Trophoblast cell (in vitro differentiated cells and primary cell): ENCODE results near the gene UBAC2.
A peak's percentile ranks its signal among the peaks of the same experiment; 100 is the strongest.

Experiments
- DNase-seq, 2 donors: peaks; one replicate each; pipeline ENCODE4 v3.0.0-alpha.2; 2016
- H2AFZ ChIP-seq: 2 replicates; pipeline ENCODE4 v1.6.1; 2013; ENCODE audit warnings: low read length, moderate library complexity, mild to moderate bottlenecking; ENCODE audit not compliant: insufficient read depth, poor library complexity
- H2AK5ac ChIP-seq: 2 replicates; pipeline ENCODE4 v1.6.1; 2013; ENCODE audit warnings: mild to moderate bottlenecking, low read length
- H2BK120ac ChIP-seq: 2 replicates; pipeline ENCODE4 v1.6.1; 2013; ENCODE audit warnings: low read length, mild to moderate bottlenecking, moderate library complexity; ENCODE audit not compliant: insufficient read depth, poor library complexity
- H2BK12ac ChIP-seq: 2 replicates; pipeline ENCODE4 v1.6.1; 2013; ENCODE audit warnings: mild to moderate bottlenecking, low read length, moderate library complexity
- H2BK5ac ChIP-seq: 2 replicates; pipeline ENCODE4 v1.6.1; 2013; ENCODE audit warnings: low read length, low read depth, moderate library complexity, mild to moderate bottlenecking; ENCODE audit not compliant: poor library complexity
- H3K14ac ChIP-seq: 2 replicates; pipeline ENCODE4 v1.6.1; 2013; ENCODE audit warnings: mild to moderate bottlenecking, low read length
- H3K18ac ChIP-seq: 2 replicates; pipeline ENCODE4 v1.6.1; 2013; ENCODE audit warnings: mild to moderate bottlenecking, low read length
- H3K23ac ChIP-seq: 2 replicates; pipeline ENCODE4 v1.6.1; 2013; ENCODE audit warnings: low read length
- H3K27ac ChIP-seq: 2 replicates; pipeline ENCODE4 v1.5.1; 2013; ENCODE audit warnings: low read depth, mild to moderate bottlenecking, inconsistent platforms, low read length, moderate library complexity
- H3K27me3 ChIP-seq: 2 replicates; pipeline ENCODE4 v1.6.1; 2013; ENCODE audit warnings: inconsistent platforms, mild to moderate bottlenecking, low read length, moderate library complexity; ENCODE audit not compliant: insufficient read depth
- H3K36me3 ChIP-seq, 2 experiments: 1 replicate in 1 of 2; 2 replicates in 1 of 2; pipeline ENCODE4 v1.6.1; 2013; ENCODE audit warnings: low read length in 2 of 2, mild to moderate bottlenecking in 2 of 2, moderate library complexity in 1 of 2; ENCODE audit not compliant: insufficient read depth in 2 of 2, control insufficient read depth in 1 of 2
- H3K4ac ChIP-seq: 2 replicates; pipeline ENCODE4 v1.6.1; 2013; ENCODE audit warnings: low read depth, mild to moderate bottlenecking, low read length, moderate library complexity
- H3K4me1 ChIP-seq, 2 experiments: 1 replicate in 1 of 2; 2 replicates in 1 of 2; pipeline ENCODE4 v1.6.1; 2013; ENCODE audit warnings: low read length in 2 of 2, mild to moderate bottlenecking in 2 of 2, moderate library complexity in 1 of 2; ENCODE audit not compliant: insufficient read depth in 2 of 2, control insufficient read depth in 1 of 2
- H3K4me2 ChIP-seq: 2 replicates; pipeline ENCODE4 v1.6.1; 2013; ENCODE audit warnings: inconsistent platforms, mild to moderate bottlenecking, low read length, moderate library complexity
- H3K4me3 ChIP-seq: 2 replicates; pipeline ENCODE4 v1.5.1; 2013; ENCODE audit warnings: mild to moderate bottlenecking, low read depth, low read length, inconsistent platforms
- H3K79me1 ChIP-seq: one replicate; pipeline ENCODE4 v1.6.1; 2013; ENCODE audit warnings: low read length
- H3K79me2 ChIP-seq: 2 replicates; pipeline ENCODE4 v1.6.1; 2013; ENCODE audit warnings: low read length, mild to moderate bottlenecking; ENCODE audit not compliant: control insufficient read depth, insufficient read depth, poor library complexity
- H3K9ac ChIP-seq: 2 replicates; pipeline ENCODE4 v1.6.1; 2013; ENCODE audit warnings: mild to moderate bottlenecking, low read length
- H3K9me3 ChIP-seq: 2 replicates; pipeline ENCODE4 v1.6.1; 2013; ENCODE audit warnings: low read depth, mild to moderate bottlenecking, control low read depth, inconsistent platforms, low read length; ENCODE audit not compliant: insufficient read depth
- H4K12ac ChIP-seq: 2 replicates; pipeline ENCODE4 v1.6.1; 2013; ENCODE audit warnings: low read depth, mild to moderate bottlenecking, low read length, moderate library complexity
- H4K8ac ChIP-seq: 2 replicates; pipeline ENCODE4 v1.6.1; 2013; ENCODE audit warnings: low read depth, mild to moderate bottlenecking, low read length, moderate library complexity
- H4K91ac ChIP-seq: one replicate; pipeline ENCODE4 v1.6.1; 2013; ENCODE audit warnings: low read depth, mild to moderate bottlenecking, low read length, moderate library complexity
- WGBS: extraction: QIAGEN DNeasy Blood & Tissue Kit; methylation state at CpG from one replicate; pipeline ENCODE4 v1.1.7; 2013; ENCODE audit warnings: missing lambda C conversion rate; ENCODE audit not compliant: insufficient read length, insufficient coverage; ENCODE audit errors: extremely low coverage; 5-methylcytosine and 5-hydroxymethylcytosine counted together

The UBAC2 gene

DNA sequence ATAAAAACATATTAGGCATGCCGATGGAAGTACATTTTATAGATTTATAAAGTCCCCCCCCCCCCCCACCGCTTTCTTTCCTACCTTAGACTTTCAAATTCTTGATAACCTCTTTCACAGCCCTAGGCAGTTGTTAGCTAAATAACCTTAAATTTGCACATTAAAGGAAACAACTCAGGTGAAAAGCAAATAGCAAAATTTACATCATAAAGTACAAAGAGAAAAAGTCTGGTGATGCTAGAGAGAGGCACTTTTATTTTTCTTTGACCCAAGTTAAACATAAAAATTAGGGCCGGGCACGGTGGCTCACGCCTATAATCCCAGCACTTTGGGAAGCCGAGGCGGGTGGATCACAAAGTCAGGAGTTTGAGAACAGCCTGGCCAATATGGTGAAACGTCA is 15.0 kb upstream of the UBAC2 start:
- H3K9me3 ChIP-seq: no peaks in the 10 kb centered on the region
- peaks cover 0 to under 1% of the 10 kb centered on the region in 2 experiments for H3K4me1 ChIP-seq
- H3K79me2 ChIP-seq: no peaks in the 10 kb centered on the region
- H3K4me3 ChIP-seq: no peak overlapping the region
- no peak overlapping the region for H3K18ac ChIP-seq
- no peak overlapping the region for H2BK12ac ChIP-seq
- no peaks in the 10 kb centered on the region for H3K79me1 ChIP-seq
- H4K91ac ChIP-seq: no peak overlapping the region
- no peak overlapping the region for H3K4me2 ChIP-seq
- H2AFZ ChIP-seq: no peak overlapping the region
- no peak overlapping the region for H3K9ac ChIP-seq
- H4K8ac ChIP-seq: no peak overlapping the region
- H3K27me3 ChIP-seq: no peaks in the 10 kb centered on the region
- no peak overlapping the region for H3K23ac ChIP-seq
- H2BK120ac ChIP-seq: no peak overlapping the region
- no peak overlapping the region for H3K14ac ChIP-seq
- H3K4ac ChIP-seq: no peak overlapping the region
- H3K36me3 ChIP-seq: no peaks in the 10 kb centered on the region
- H4K12ac ChIP-seq: no peak overlapping the region
- DNase-seq: no peak
- no peak overlapping the region for H2BK5ac ChIP-seq
- no peak overlapping the region for H2AK5ac ChIP-seq
- WGBS: no CpG with 5 or more reads among the region's 8 CpGs
- no peak overlapping the region for H3K27ac ChIP-seq

GRCh38 chr13:99190147-99190985 is 10.3 kb upstream of the UBAC2 start:
- H3K9me3 ChIP-seq: peaks cover 3% of the 10 kb centered on the region
- H3K27ac ChIP-seq: no peak overlapping the region
- no peak overlapping the region for H4K8ac ChIP-seq
- H3K79me1 ChIP-seq: peaks cover 2% of the 10 kb centered on the region
- DNase-seq: no peak
- H3K4me1 ChIP-seq: peaks cover 0 to 4% of the 10 kb centered on the region in 2 experiments
- no peak overlapping the region for H2BK12ac ChIP-seq
- no peak overlapping the region for H3K14ac ChIP-seq
- H3K4ac ChIP-seq: no peak overlapping the region
- H3K4me3 ChIP-seq: peak overlapping the region; percentile 43
- no peaks in the 10 kb centered on the region for H3K36me3 ChIP-seq
- no peak overlapping the region for H2BK5ac ChIP-seq
- H2AK5ac ChIP-seq: no peak overlapping the region
- no peak overlapping the region for H3K9ac ChIP-seq
- no peak overlapping the region for H2BK120ac ChIP-seq
- no peak overlapping the region for H3K18ac ChIP-seq
- no peak overlapping the region for H3K4me2 ChIP-seq
- H3K23ac ChIP-seq: no peak overlapping the region
- no CpG with 5 or more reads among the region's 12 CpGs for WGBS
- H3K79me2 ChIP-seq: no peaks in the 10 kb centered on the region
- no peaks in the 10 kb centered on the region for H3K27me3 ChIP-seq
- no peak overlapping the region for H4K12ac ChIP-seq
- no peak overlapping the region for H4K91ac ChIP-seq
- H2AFZ ChIP-seq: no peak overlapping the region

DNA sequence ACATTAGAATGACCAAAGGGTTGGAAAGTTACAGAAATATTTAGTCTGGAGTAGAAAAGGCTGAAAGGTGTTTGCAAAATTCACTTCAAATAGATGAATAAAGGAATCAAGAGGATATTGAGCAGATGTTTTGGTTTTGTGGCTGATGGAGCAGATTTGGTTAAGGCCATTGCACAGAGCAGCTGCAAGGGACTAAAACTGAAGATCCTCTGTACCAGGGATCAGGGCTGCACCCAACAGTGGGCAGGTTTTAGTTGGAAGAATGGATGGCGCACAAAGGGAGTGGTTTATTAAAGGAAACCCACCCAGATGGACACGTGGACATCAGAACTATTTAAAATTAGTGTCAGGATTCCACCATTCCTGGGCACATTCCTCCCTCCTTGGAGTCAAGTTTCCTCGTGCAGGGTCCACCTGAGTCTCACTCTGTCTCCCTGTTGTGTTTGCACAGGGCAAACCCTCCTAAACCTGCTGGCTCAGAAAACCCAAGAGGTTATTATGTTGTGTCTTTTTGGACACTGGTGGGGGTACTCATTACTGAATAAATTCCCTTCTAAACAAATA is 9.2 kb upstream of the UBAC2 start:
- Histone ChIP-seq H2AFZ (no peak overlapping the region), H4K8ac (no peak overlapping the region), H3K36me3 (no peaks in the 10 kb centered on the region), H3K4ac (no peak overlapping the region), H3K9ac (no peak overlapping the region), H3K79me1 (peaks cover 2% of the 10 kb centered on the region), H3K27ac (no peak overlapping the region), H2BK5ac (no peak overlapping the region), H2AK5ac (no peak overlapping the region), H4K12ac (no peak overlapping the region), H2BK120ac (no peak overlapping the region), H2BK12ac (no peak overlapping the region), H3K18ac (no peak overlapping the region), H4K91ac (no peak overlapping the region), H3K14ac (no peak overlapping the region), H3K4me1 (peaks cover 1 to 4% of the 10 kb centered on the region in 2 experiments), H3K23ac (no peak overlapping the region), H3K4me3 (no peak overlapping the region), H3K27me3 (no peaks in the 10 kb centered on the region), H3K79me2 (no peaks in the 10 kb centered on the region), H3K9me3 (peaks cover 3% of the 10 kb centered on the region), H3K4me2 (no peak overlapping the region)
- peak in 1 of 2 donors; percentile 40 for DNase-seq
- WGBS: no CpG with 5 or more reads among the region's 3 CpGs

DNA sequence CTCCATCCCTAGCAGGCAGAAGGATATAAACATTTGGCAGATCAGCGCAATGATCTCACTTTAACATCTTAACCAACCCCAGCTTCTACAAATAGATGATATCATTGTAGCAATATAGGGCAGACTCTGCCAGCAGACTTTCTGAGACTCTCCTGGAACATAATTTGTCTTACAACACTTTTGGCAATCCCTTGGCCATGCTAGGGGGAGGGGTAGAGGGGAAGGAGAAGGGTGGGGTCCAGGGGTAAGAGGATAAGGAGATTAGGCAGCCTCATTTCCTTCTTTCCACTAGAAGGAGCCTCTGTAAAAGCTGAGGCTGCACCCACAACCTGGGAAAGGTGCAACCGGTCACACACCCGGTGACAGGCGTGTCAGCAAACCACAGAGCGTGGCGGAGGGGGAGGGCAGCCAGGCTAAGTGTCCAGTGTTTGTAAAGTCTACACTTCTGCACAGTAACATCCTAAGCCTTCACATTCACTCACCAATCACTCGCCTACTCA is 8.7 kb upstream of the UBAC2 start:
- no peaks in the 10 kb centered on the region for H3K27me3 ChIP-seq
- H3K79me2 ChIP-seq: no peaks in the 10 kb centered on the region
- no peak overlapping the region for H2BK5ac ChIP-seq

More for the DNA sequence above, 8.7 kb upstream of the UBAC2 start:
- peaks cover 4% of the 10 kb centered on the region in 2 experiments for H3K4me1 ChIP-seq
- peaks cover 2% of the 10 kb centered on the region for H3K79me1 ChIP-seq
- no peak overlapping the region for H2BK12ac ChIP-seq
- H4K8ac ChIP-seq: no peak overlapping the region
- H4K91ac ChIP-seq: no peak overlapping the region
- no peaks in the 10 kb centered on the region for H3K36me3 ChIP-seq
- WGBS: no CpG with 5 or more reads among the region's 7 CpGs
- no peak overlapping the region for H3K4ac ChIP-seq
- H3K18ac ChIP-seq: no peak overlapping the region
- H3K9ac ChIP-seq: no peak overlapping the region
- H3K14ac ChIP-seq: no peak overlapping the region
- H3K4me3 ChIP-seq: peak overlapping the region; percentile 34
- no peak overlapping the region for H3K4me2 ChIP-seq
- H2BK120ac ChIP-seq: no peak overlapping the region
- H4K12ac ChIP-seq: no peak overlapping the region
- no peak overlapping the region for H2AK5ac ChIP-seq
- H3K27ac ChIP-seq: no peak overlapping the region
- H3K9me3 ChIP-seq: peaks cover 3% of the 10 kb centered on the region
- DNase-seq: no peak
- H3K23ac ChIP-seq: no peak overlapping the region
- no peak overlapping the region for H2AFZ ChIP-seq
